H1 (cell line): ENCODE results near the gene TAF4.

Experiments
- CBX8 ChIP-seq: fragments of 300-800, 300-1000 bp; sonication (generic); IDR thresholded peaks from 2 replicates; pipeline ENCODE4 v1.7.1; 2016; ENCODE audit warnings: low read depth, low read length, borderline replicate concordance
- CREB1 ChIP-seq: IDR thresholded peaks from 2 replicates; pipeline ENCODE4 v1.6.1; 2012; ENCODE audit warnings: inconsistent platforms
- CTCF ChIP-seq, 3 experiments: IDR thresholded peaks; 1 replicate in 2 of 3; 2 replicates in 1 of 3; pipeline versions ENCODE4 v1.5.1 to v1.6.1; 2011; ENCODE audit warnings: low read length in 3 of 3, mild to moderate bottlenecking in 3 of 3, inconsistent platforms in 2 of 3, low read depth in 1 of 3, moderate library complexity in 1 of 3; ENCODE audit not compliant: insufficient read depth in 1 of 3; ENCODE audit errors: control extremely low read depth in 1 of 3
- EP300 ChIP-seq, 2 experiments: IDR thresholded peaks; 1 replicate in 1 of 2; 2 replicates in 1 of 2; pipeline ENCODE4 v1.6.1; 2011 to 2012; ENCODE audit warnings: low read depth in 2 of 2, low read length in 2 of 2, mild to moderate bottlenecking in 2 of 2, borderline replicate concordance in 1 of 2, inconsistent platforms in 1 of 2, moderate library complexity in 1 of 2
- EZH2 ChIP-seq: fragments of 200-600 bp; sonication (generic); IDR thresholded peaks from 2 replicates; pipeline ENCODE4 v1.7.1; 2012; ENCODE audit warnings: low read depth, mild to moderate bottlenecking, moderate library complexity, low read length, inconsistent platforms; ENCODE audit not compliant: severe bottlenecking
- GABPA ChIP-seq: IDR thresholded peaks from 2 replicates; pipeline ENCODE4 v1.6.1; 2011; ENCODE audit warnings: mild to moderate bottlenecking, low read length, moderate library complexity, borderline replicate concordance; ENCODE audit not compliant: insufficient read depth
- JUN ChIP-seq: IDR thresholded peaks from 2 replicates; pipeline ENCODE4 v1.6.1; 2011; ENCODE audit warnings: low read depth, mild to moderate bottlenecking, improper control_type of control experiment, low read length
- KDM1A ChIP-seq: fragments of 200-600, 300-600 bp; sonication (generic); IDR thresholded peaks from 2 replicates; pipeline ENCODE4 v1.7.1; 2016; ENCODE audit warnings: mild to moderate bottlenecking, low read length, borderline replicate concordance
- MAX ChIP-seq: IDR thresholded peaks from 2 replicates; pipeline ENCODE4 v1.6.1; 2012; ENCODE audit warnings: inconsistent platforms
- POLR2AphosphoS5 ChIP-seq: IDR thresholded peaks from 2 replicates; pipeline ENCODE4 v1.6.1; 2011; ENCODE audit warnings: low read depth, low read length
- RBBP5 ChIP-seq: IDR thresholded peaks from 2 replicates; pipeline ENCODE4 v1.7.1; 2012; ENCODE audit warnings: low read depth, mild to moderate bottlenecking, inconsistent platforms, low read length, moderate library complexity, borderline replicate concordance
- TAF1 ChIP-seq: IDR thresholded peaks from 2 replicates; pipeline ENCODE4 v1.6.1; 2011; ENCODE audit warnings: mild to moderate bottlenecking, low read depth, low read length
- TBP ChIP-seq: IDR thresholded peaks from 2 replicates; pipeline ENCODE4 v1.6.1; 2011; ENCODE audit warnings: low read depth, low read length, improper control_type of control experiment
- YY1 ChIP-seq: IDR thresholded peaks from 2 replicates; pipeline ENCODE4 v1.6.1; 2011; ENCODE audit warnings: low read depth, mild to moderate bottlenecking, low read length

GRCh38 chr20:62009322-62009721 lies 56.4 kb downstream of the TAF4 start:
- TF ChIP-seq GABPA (no peak), CTCF (IDR thresholded peaks at IDR 0.05; ENCODE audit: control extremely low read depth in 1 of 3, insufficient read depth in 1 of 3, low read depth in 1 of 3, low read length in 3 of 3) (no peak), YY1 (no peak), TAF1 (no peak), EP300 (IDR thresholded peaks at IDR 0.05; ENCODE audit: borderline replicate concordance in 1 of 2, low read depth in 2 of 2, low read length in 2 of 2) (no peak), EZH2 (no peak), CBX8 (no peak), KDM1A (no peak), MAX (no peak), TBP (no peak), POLR2AphosphoS5 (no peak), JUN (no peak), CREB1 (no peak), RBBP5 (no peak)
